K562 (cell line): ENCODE measurements around the gene CARMIL3. TPM values are rescaled to one million over a fixed set of nuclear protein-coding genes. Genes with fewer than 3 reads are reported as not detected.

ENCODE experiments used
- ATAC-seq: fragments of 200-7000 bp; cut with Tn5 transposase; 3 replicates; pipeline ENCODE4 v1.9.1; 2020; ENCODE audit warnings: moderate library complexity
- BruUV-seq: library from RNA; stranded (reverse); fragments of 400-500 nt; replicated peaks from 2 replicates; lab custom pipeline; 2021; lab: Mats Ljungman, UMichigan
- CTCF ChIA-PET: fragments of 300-600 bp; formaldehyde crosslinking; extraction: SDS; loops from one replicate; lab custom pipeline; 2021; ENCODE audit warnings: low intra/inter-chr PET ratio; lab: Yijun Ruan, JAX
- POLR2A ChIA-PET: fragments of 300-600, 350-650 bp; sonication (Branson Sonifier 250); formaldehyde crosslinking; extraction: SDS; loops from one replicate; lab custom pipeline; 2021; ENCODE audit warnings: antibody characterized with exemption, inconsistent platforms; lab: Yijun Ruan, JAX
- DNase-seq, 4 experiments: peaks; one replicate each; pipeline versions ENCODE4 v3.0.0 to v3.0.0-alpha.2; 2011 to 2018; ENCODE audit warnings: low spot score in 3 of 4, mixed read lengths in 3 of 4; ENCODE audit errors: extremely low read depth in 1 of 4
- FAIRE-seq: peaks from 2 replicates; lab custom pipeline; 2011; peaks lifted over from hg19 to GRCh38; lab: Jason Lieb, UNC
- H2AFZ ChIP-seq: 2 replicates; pipeline ENCODE4 v1.6.0; 2011; ENCODE audit warnings: low read depth, low read length, control low read depth, inconsistent platforms
- H3K27ac ChIP-seq: fragments of 200-600 bp; 3 replicates; pipeline ENCODE4 v1.8.0; 2011; ENCODE audit warnings: low read depth, mild to moderate bottlenecking, control low read depth, inconsistent platforms, low read length, moderate library complexity, mixed read lengths; ENCODE audit errors: extremely low read depth
- H3K27me3 ChIP-seq, 2 experiments: fragments of 300-600 bp in 1 of 2; 2 replicates in 1 of 2; 3 replicates in 1 of 2; pipeline versions ENCODE4 v1.6.0 to v1.8.0; 2011; ENCODE audit warnings: inconsistent platforms in 2 of 2, low read length in 2 of 2, mild to moderate bottlenecking in 1 of 2, mixed read lengths in 1 of 2, moderate library complexity in 1 of 2; ENCODE audit not compliant: control insufficient read depth in 2 of 2, insufficient read depth in 2 of 2
- H3K36me3 ChIP-seq: fragments of 300-600 bp; 3 replicates; pipeline ENCODE4 v1.8.0; 2011; ENCODE audit warnings: mild to moderate bottlenecking, low read length, inconsistent platforms; ENCODE audit not compliant: control insufficient read depth, insufficient read depth
- H3K4me1 ChIP-seq, 2 experiments: fragments of 200-600 bp in 1 of 2; replicated peaks in 1 of 2; 2 replicates in 1 of 2; 3 replicates in 1 of 2; pipeline versions ENCODE4 v1.5.1 to v1.8.0; 2011; ENCODE audit warnings: inconsistent platforms in 2 of 2, low read length in 2 of 2, mild to moderate bottlenecking in 1 of 2, mixed read lengths in 1 of 2, moderate library complexity in 1 of 2; ENCODE audit not compliant: control insufficient read depth in 2 of 2, insufficient read depth in 2 of 2
- H3K4me2 ChIP-seq: 2 replicates; pipeline ENCODE4 v1.6.1; 2011; ENCODE audit warnings: low read length, control low read depth, inconsistent platforms, mixed read lengths; ENCODE audit not compliant: insufficient read depth
- H3K4me3 ChIP-seq: fragments of 200-600 bp; sonication (generic), shearing (Covaris generic); 2 replicates; pipeline ENCODE4 v1.5.1; 2016; ENCODE audit warnings: control low read depth, inconsistent platforms
- H3K79me2 ChIP-seq: fragments of 200-600 bp; 3 replicates; pipeline ENCODE4 v1.8.0; 2011; ENCODE audit warnings: low read length, inconsistent platforms; ENCODE audit not compliant: control insufficient read depth, insufficient read depth
- H3K9ac ChIP-seq, 2 experiments: 2 replicates each; pipeline versions ENCODE4 v1.6.0 to v1.6.1; 2011; ENCODE audit warnings: low read depth in 2 of 2, low read length in 2 of 2, control low read depth in 1 of 2, inconsistent platforms in 1 of 2, mild to moderate bottlenecking in 1 of 2, mixed read lengths in 1 of 2; ENCODE audit not compliant: insufficient read depth in 1 of 2
- H3K9me1 ChIP-seq: one replicate; pipeline ENCODE4 v1.6.0; 2011; ENCODE audit warnings: inconsistent platforms, mild to moderate bottlenecking, low read length, moderate library complexity; ENCODE audit not compliant: control insufficient read depth, insufficient read depth
- H3K9me3 ChIP-seq: replicated peaks from 2 replicates; pipeline ENCODE4 v1.5.1; 2011; ENCODE audit warnings: low read depth, low read length, inconsistent platforms; ENCODE audit not compliant: control insufficient read depth, insufficient read depth
- H4K20me1 ChIP-seq: replicated peaks from 2 replicates; pipeline ENCODE4 v1.6.1; 2011; ENCODE audit warnings: low read length, inconsistent platforms, mixed read lengths; ENCODE audit not compliant: control insufficient read depth, insufficient read depth
- ILK ChIP-seq: fragments of 450-650 bp; IDR thresholded peaks from 2 replicates; pipeline ENCODE4 v1.6.1; 2016; ENCODE audit warnings: missing genetic modification characterization, low read depth, mild to moderate bottlenecking, missing compliant biosample characterization, moderate library complexity, borderline replicate concordance
- ZC3H11A ChIP-seq: IDR thresholded peaks from 2 replicates; pipeline ENCODE4 v1.6.1; 2012; ENCODE audit warnings: low read depth, low read length, improper control_type of control experiment
- WGBS: fragments of 100-300 bp; shearing (Covaris generic); methylation state at CpG from one replicate; pipeline ENCODE4 v1.1.6; 2016; ENCODE audit warnings: low coverage, mixed read lengths; ENCODE audit not compliant: insufficient coverage; ENCODE audit errors: missing lambda C conversion rate; 5-methylcytosine and 5-hydroxymethylcytosine counted together
- in situ Hi-C: fragments of 300-500 bp; cut with MboI; formaldehyde crosslinking; loops from 4 replicates; pipeline ENCODE4 v1.15.0; 2018; ENCODE audit warnings: inconsistent platforms, mixed read lengths
- intact Hi-C: fragments of 100-400 bp; cut with micrococcal nuclease; formaldehyde crosslinking; loops from 2 replicates; pipeline ENCODE4 v1.14.2; 2022
- polyA plus RNA-seq, 8 experiments: library from polyadenylated mRNA; depleted of rRNA in 4 of 8; stranded (reverse) in 5 of 8; unstranded in 3 of 8; fragments of >200 nt; fragmentation: Nextera tagmentation in 2 of 8; fragmentation: Illumina TruSeq in 1 of 8; extraction: Ambion mirVana in 2 of 8; extraction: Trizol in 1 of 8; gene quantifications; 2 replicates each; pipeline versions ENCODE4 v1.2.1 to v1.2.3, GENCODE V29; 2011 to 2014; ENCODE audit warnings: inconsistent platforms in 1 of 8, missing spikeins in 1 of 8
- total RNA-seq, 7 experiments: library from RNA; depleted of rRNA in 6 of 7; stranded (reverse); fragments of >200 nt in 6 of 7; fragmentation: Illumina TruSeq in 2 of 7; extraction: Trizol in 2 of 7; gene quantifications; 2 replicates each; pipeline versions ENCODE4 v1.2.1 to v1.2.3, GENCODE V29; 2011 to 2021; ENCODE audit warnings: low replicate concordance in 1 of 7
- TF ChIP-seq, protein P1 (sequence below), 2 experiments: fragments of 150-350 bp in 1 of 2; IDR thresholded peaks; 2 replicates each; pipeline ENCODE4 v1.6.1; 2012 to 2016; ENCODE audit warnings: low read depth in 2 of 2, low read length in 2 of 2, mild to moderate bottlenecking in 1 of 2, moderate library complexity in 1 of 2
- TF ChIP-seq, protein P2 (sequence below): fragments of 200-800 bp; sonication (Bioruptor generic); IDR thresholded peaks from 2 replicates; pipeline ENCODE4 v1.6.1; 2016; ENCODE audit warnings: missing genetic modification characterization, missing compliant biosample characterization

Gene CARMIL3
- total and polyA plus RNA-seq, 9 of the 15 experiments (the other 6 are each of a cell fraction or from before 2014, with no cell fraction given) = 0.01 to 0.11 (median 0.05) TPM; not detected in 5

DNA sequence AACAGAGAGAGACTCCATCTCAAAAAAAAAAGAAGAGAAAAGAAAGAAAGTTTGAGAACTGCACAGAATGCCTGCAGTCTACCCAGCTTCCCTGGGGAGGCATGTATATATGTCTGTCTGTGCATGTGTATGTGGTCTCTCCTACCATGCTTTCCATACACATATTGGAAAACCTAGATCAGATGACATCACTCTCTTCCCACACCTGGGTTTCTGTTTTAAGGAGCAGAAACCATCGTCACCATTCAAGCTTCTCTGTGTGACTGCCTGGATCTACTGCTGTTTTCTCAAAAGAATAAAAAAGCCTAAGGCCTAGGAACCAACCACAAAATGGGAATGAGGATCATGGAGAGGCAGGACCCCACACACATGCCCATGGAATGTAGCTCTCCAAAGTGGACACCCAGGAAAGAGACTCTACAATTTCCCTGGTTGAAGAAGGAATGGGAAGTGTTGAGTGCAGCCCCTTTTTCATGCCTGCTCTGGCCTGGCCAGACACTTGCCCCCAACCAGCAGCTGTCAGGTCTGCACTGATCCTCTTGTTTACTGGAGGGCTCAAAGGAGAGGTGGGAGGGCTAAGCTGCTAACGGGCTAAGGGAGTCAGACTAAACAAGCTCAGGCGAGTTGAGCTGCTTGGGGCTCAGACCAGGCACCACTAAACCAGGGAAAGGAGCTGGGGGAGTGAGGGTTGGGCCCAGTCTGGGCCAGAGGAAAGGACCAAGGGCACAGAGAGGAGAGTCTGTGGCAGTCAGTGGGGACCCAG is 34.6 kb downstream of the CARMIL3 start (continued):
- TF ChIP-seq, protein P1, sequence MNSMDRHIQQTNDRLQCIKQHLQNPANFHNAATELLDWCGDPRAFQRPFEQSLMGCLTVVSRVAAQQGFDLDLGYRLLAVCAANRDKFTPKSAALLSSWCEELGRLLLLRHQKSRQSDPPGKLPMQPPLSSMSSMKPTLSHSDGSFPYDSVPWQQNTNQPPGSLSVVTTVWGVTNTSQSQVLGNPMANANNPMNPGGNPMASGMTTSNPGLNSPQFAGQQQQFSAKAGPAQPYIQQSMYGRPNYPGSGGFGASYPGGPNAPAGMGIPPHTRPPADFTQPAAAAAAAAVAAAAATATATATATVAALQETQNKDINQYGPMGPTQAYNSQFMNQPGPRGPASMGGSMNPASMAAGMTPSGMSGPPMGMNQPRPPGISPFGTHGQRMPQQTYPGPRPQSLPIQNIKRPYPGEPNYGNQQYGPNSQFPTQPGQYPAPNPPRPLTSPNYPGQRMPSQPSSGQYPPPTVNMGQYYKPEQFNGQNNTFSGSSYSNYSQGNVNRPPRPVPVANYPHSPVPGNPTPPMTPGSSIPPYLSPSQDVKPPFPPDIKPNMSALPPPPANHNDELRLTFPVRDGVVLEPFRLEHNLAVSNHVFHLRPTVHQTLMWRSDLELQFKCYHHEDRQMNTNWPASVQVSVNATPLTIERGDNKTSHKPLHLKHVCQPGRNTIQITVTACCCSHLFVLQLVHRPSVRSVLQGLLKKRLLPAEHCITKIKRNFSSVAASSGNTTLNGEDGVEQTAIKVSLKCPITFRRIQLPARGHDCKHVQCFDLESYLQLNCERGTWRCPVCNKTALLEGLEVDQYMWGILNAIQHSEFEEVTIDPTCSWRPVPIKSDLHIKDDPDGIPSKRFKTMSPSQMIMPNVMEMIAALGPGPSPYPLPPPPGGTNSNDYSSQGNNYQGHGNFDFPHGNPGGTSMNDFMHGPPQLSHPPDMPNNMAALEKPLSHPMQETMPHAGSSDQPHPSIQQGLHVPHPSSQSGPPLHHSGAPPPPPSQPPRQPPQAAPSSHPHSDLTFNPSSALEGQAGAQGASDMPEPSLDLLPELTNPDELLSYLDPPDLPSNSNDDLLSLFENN (IDR thresholded peaks at IDR 0.05; ENCODE audit: low read depth in 2 of 2, low read length in 2 of 2) = no peak
- TF ChIP-seq ZC3H11A (no peak), ILK (no peak)

DNA sequence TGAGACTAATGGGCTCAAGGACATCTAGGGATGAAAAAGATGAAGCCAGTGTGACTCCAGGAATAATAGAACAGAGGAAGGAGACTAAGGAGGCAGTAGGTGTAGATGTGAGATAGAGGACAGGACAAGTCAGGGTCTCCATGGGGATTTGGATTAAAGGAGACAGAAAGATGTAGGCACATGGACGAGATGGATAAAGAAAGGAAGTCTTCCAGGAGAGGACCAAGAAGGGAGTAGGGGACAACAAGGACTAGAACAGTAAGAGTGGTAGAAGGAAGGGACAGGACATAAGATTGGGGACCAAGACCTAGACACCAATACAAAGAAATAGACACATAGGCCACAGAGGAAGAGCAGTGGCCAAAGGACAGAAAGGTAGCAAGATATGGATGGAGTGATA is 35.2 kb downstream of the CARMIL3 start:
- Histone ChIP-seq H3K4me1 (peaks cover 5 to 8% of the 10 kb centered on the region in 2 experiments), H3K9me3 (no peaks in the 10 kb centered on the region), H4K20me1 (no peaks in the 10 kb centered on the region), H3K4me3 (no peak overlapping the region), H3K27ac (no peak overlapping the region), H3K9ac (no peak overlapping the region; a peak in 1 of 4 replicates), H3K27me3 (no peaks in the 10 kb centered on the region), H3K4me2 (no peak overlapping the region), H3K36me3 (no peaks in the 10 kb centered on the region), H3K9me1 (no peaks in the 10 kb centered on the region), H3K79me2 (no peaks in the 10 kb centered on the region), H2AFZ (no peak overlapping the region)
- DNase-seq = no peak
- ATAC-seq = no peak
- in situ Hi-C loops = loop anchor here (5.0 kb wide), 1 partner anchor 75 kb away; no protein-coding TSS in a partner anchor
- FAIRE-seq = no peak
- BruUV-seq = no TSS peak
- intact Hi-C loops = no loop called here
- TF ChIP-seq, protein P2, sequence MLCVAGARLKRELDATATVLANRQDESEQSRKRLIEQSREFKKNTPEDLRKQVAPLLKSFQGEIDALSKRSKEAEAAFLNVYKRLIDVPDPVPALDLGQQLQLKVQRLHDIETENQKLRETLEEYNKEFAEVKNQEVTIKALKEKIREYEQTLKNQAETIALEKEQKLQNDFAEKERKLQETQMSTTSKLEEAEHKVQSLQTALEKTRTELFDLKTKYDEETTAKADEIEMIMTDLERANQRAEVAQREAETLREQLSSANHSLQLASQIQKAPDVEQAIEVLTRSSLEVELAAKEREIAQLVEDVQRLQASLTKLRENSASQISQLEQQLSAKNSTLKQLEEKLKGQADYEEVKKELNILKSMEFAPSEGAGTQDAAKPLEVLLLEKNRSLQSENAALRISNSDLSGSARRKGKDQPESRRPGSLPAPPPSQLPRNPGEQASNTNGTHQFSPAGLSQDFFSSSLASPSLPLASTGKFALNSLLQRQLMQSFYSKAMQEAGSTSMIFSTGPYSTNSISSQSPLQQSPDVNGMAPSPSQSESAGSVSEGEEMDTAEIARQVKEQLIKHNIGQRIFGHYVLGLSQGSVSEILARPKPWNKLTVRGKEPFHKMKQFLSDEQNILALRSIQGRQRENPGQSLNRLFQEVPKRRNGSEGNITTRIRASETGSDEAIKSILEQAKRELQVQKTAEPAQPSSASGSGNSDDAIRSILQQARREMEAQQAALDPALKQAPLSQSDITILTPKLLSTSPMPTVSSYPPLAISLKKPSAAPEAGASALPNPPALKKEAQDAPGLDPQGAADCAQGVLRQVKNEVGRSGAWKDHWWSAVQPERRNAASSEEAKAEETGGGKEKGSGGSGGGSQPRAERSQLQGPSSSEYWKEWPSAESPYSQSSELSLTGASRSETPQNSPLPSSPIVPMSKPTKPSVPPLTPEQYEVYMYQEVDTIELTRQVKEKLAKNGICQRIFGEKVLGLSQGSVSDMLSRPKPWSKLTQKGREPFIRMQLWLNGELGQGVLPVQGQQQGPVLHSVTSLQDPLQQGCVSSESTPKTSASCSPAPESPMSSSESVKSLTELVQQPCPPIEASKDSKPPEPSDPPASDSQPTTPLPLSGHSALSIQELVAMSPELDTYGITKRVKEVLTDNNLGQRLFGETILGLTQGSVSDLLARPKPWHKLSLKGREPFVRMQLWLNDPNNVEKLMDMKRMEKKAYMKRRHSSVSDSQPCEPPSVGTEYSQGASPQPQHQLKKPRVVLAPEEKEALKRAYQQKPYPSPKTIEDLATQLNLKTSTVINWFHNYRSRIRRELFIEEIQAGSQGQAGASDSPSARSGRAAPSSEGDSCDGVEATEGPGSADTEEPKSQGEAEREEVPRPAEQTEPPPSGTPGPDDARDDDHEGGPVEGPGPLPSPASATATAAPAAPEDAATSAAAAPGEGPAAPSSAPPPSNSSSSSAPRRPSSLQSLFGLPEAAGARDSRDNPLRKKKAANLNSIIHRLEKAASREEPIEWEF (CRISPR knock-in tag) = no peak
- ChIA-PET POLR2A (no interaction called here), CTCF (no interaction called here)
- WGBS = 14% methylated on average over 1 of the region's 1 CpG
